ENCODE data around the gene EML1. TPM values are rescaled to one million over a fixed set of nuclear protein-coding genes. Genes with fewer than 3 reads are reported as not detected.

EML1 gene
- total and polyA plus RNA-seq, 8 donors: 5.8 to 66.5 (median 34.8) TPM

DNA sequence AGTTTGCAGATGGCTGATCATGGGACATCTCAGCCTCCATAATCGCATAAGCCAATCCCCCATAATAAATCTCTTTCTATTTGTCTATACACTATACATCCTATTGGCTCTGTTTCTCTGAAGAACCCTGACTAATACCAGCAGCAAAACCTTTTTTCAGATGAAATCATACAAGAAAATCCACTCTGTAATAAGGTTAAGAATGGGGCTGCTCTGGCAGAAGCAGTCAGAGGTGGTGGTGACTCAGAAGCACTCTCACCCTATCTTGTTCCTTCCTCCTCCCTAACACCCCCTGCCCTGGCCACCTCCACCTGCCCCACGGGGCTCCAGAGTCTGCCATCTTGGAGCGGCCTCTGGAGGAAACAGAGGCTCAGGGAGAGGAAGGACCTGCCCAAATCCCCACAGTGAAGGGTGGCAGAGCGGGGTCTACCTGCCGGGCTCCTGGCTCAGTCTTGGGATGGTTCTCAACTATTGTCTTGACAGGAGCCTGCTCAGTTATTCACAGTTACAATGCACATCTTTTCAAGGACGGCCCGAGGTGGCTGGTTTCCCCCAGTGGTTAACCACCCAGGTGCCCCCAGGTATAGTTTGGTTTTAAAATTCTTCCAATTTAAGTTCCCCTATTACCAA lies 162.7 kb downstream of the EML1 start:
- Histone ChIP-seq H3K4me1 (no peaks in the 10 kb centered on the region), H3K27me3 (peaks cover 0 to 11% (median 4%) of the 10 kb centered on the region in 3 donors), H3K36me3 (no peaks in the 10 kb centered on the region), H3K9me3 (no peaks in the 10 kb centered on the region), H3K4me3 (no peak overlapping the region), H3K27ac (no peak overlapping the region)
- TF ChIP-seq, protein P1, sequence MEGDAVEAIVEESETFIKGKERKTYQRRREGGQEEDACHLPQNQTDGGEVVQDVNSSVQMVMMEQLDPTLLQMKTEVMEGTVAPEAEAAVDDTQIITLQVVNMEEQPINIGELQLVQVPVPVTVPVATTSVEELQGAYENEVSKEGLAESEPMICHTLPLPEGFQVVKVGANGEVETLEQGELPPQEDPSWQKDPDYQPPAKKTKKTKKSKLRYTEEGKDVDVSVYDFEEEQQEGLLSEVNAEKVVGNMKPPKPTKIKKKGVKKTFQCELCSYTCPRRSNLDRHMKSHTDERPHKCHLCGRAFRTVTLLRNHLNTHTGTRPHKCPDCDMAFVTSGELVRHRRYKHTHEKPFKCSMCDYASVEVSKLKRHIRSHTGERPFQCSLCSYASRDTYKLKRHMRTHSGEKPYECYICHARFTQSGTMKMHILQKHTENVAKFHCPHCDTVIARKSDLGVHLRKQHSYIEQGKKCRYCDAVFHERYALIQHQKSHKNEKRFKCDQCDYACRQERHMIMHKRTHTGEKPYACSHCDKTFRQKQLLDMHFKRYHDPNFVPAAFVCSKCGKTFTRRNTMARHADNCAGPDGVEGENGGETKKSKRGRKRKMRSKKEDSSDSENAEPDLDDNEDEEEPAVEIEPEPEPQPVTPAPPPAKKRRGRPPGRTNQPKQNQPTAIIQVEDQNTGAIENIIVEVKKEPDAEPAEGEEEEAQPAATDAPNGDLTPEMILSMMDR (IDR thresholded peaks at IDR 0.05): no peak
- no peak for TF ChIP-seq EP300 (IDR thresholded peaks at IDR 0.05)
- no peak for TF ChIP-seq POLR2AphosphoS5 (IDR thresholded peaks at IDR 0.05)
- TF ChIP-seq POLR2A (IDR thresholded peaks at IDR 0.05): no peak
- no peak for DNase-seq
- 86 to 91% (median 88%) methylated on average over 7 of the region's 7 CpGs for WGBS, 5 donors
- intact Hi-C loops (cut with DNase I; ENCODE audit: low total_unique reads): no loop called here

DNA sequence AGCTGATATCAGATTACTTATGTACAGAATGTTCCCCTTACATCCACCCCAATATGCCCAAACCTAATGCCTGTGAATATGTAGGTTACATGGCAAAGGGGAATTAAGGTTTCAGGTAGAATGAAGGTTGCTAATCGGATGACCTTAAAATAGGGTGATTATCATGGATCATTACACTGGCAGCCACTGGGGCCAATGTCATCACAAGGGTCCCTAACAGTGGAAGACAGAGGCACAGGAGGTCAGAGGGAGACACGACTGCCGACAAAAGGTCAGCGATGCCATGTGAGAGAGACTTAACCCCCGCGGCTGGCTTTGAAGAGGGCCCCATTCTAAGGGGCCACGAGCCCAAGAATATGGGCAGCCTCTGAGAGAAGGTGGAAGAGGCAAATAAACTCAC lies 165.2 kb downstream of the EML1 start:
- H3K27ac ChIP-seq: no peak overlapping the region
- no peak for DNase-seq
- TF ChIP-seq, protein P1 (IDR thresholded peaks at IDR 0.05): no peak
- TF ChIP-seq POLR2A (IDR thresholded peaks at IDR 0.05): no peak
- TF ChIP-seq EP300 (IDR thresholded peaks at IDR 0.05): no peak
- TF ChIP-seq POLR2AphosphoS5 (IDR thresholded peaks at IDR 0.05): no peak
- H3K4me1 ChIP-seq: no peaks in the 10 kb centered on the region
- no peaks in the 10 kb centered on the region for H3K36me3 ChIP-seq
- intact Hi-C loops (cut with DNase I; ENCODE audit: low total_unique reads): no loop called here
- WGBS, 5 donors: 63 to 74% (median 68%) methylated on average over 7 of the region's 7 CpGs
- H3K4me3 ChIP-seq: no peak overlapping the region
- peaks cover 0 to 20% (median 0%) of the 10 kb centered on the region in 3 donors for H3K27me3 ChIP-seq
- H3K9me3 ChIP-seq: no peaks in the 10 kb centered on the region

DNA sequence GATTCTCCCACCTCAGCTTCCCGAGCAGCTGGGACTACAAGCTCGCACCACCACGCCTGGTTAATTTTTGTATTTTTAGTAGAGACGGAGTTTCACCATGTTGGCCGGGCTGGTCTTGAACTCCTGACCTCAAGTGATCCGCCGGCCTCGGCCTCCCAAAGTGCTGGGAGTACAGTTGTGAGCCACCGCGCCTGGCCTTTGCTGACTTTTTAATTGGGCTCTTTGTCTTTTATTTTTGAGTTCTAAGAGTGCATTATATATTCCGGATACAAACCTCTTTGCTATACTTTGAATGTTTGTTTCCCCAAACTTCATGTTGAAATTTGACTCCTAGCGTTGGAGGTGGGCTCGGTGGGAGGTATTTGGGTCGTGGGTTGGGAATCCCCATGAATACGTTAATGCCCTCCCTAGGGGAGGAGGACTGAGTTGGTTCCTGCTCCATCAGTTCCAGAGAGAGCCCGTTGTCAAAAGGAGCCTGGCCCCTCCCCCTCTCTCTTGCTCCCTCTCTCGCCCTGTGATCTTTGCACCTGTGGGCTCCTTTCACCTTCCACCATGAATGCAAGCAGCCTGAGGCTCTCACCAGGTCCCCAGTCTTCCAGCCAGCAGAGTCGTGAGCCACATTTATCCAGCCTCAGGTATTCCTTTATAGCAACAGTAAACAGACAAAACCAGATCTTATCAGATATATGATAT lies 168.8 kb downstream of the EML1 start:
- DNase-seq: no peak
- Histone ChIP-seq H3K36me3 (no peaks in the 10 kb centered on the region), H3K27me3 (peaks cover 0 to 20% (median 0%) of the 10 kb centered on the region in 3 donors), H3K9me3 (no peaks in the 10 kb centered on the region), H3K4me3 (no peak overlapping the region), H3K4me1 (no peaks in the 10 kb centered on the region), H3K27ac (no peak overlapping the region)
- intact Hi-C loops (cut with DNase I; ENCODE audit: low total_unique reads): no loop called here
- WGBS, 5 donors: 53 to 64% (median 59%) methylated on average over 18 of the region's 18 CpGs
- TF ChIP-seq, protein P1 (IDR thresholded peaks at IDR 0.05): no peak
- no peak for TF ChIP-seq POLR2AphosphoS5 (IDR thresholded peaks at IDR 0.05)
- TF ChIP-seq EP300 (IDR thresholded peaks at IDR 0.05): no peak
- TF ChIP-seq POLR2A (IDR thresholded peaks at IDR 0.05): no peak

DNA sequence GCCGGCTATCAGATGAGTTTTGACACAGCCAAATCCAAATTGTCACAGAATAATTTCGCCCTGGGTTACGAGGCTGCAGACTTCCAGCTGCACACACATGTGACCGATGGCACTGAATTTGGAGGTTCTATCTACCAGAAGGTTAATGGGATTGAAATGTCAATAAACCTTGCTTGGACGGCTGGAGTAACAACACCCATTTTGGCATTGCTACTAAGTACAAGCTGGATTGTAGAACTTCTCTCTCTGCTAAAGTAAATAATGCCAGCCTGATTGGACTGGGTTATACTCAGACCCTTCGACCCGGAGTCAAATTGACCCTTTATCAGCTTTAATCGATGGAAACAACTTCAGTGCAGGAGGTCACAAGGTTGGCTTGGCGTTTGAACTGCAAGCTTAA lies 171.8 kb downstream of the EML1 start:
- WGBS, 5 donors: 37 to 60% (median 48%) methylated on average over 9 of the region's 9 CpGs
- DNase-seq: no peak
- Histone ChIP-seq H3K4me1 (peaks cover 0 to 1% (median 0%) of the 10 kb centered on the region in 4 donors), H3K4me3 (no peak overlapping the region), H3K27me3 (peaks cover 0 to 19% (median 0%) of the 10 kb centered on the region in 3 donors), H3K27ac (no peak overlapping the region), H3K9me3 (no peaks in the 10 kb centered on the region), H3K36me3 (no peaks in the 10 kb centered on the region)
- no peak for TF ChIP-seq POLR2A (IDR thresholded peaks at IDR 0.05)
- no peak for TF ChIP-seq EP300 (IDR thresholded peaks at IDR 0.05)
- no peak for TF ChIP-seq POLR2AphosphoS5 (IDR thresholded peaks at IDR 0.05)
- TF ChIP-seq, protein P1 (IDR thresholded peaks at IDR 0.05): no peak
- intact Hi-C loops (cut with DNase I; ENCODE audit: low total_unique reads): no loop called here

All from stomach (tissue), 9 donors.